NB4 (cell line): ENCODE measurements around the gene HOXB8.

Source experiments
- DNase-seq: peaks from one replicate; pipeline ENCODE4 v3.0.0; 2010; ENCODE audit warnings: low read depth
- H3K4me3 ChIP-seq: one replicate; pipeline ENCODE4 v1.5.1; 2011; ENCODE audit warnings: mild to moderate bottlenecking, low read depth, low read length, moderate library complexity
- MYC ChIP-seq: IDR thresholded peaks from 2 replicates; pipeline ENCODE4 v1.6.1; 2011; ENCODE audit warnings: low read depth, low read length
- POLR2A ChIP-seq: IDR thresholded peaks from 2 replicates; pipeline ENCODE4 v1.6.1; 2011; ENCODE audit warnings: mild to moderate bottlenecking; ENCODE audit not compliant: insufficient read length; ENCODE audit errors: extremely low read depth
- TF ChIP-seq, protein P1 (sequence below): IDR thresholded peaks from 2 replicates; pipeline ENCODE4 v1.6.1; 2011; ENCODE audit warnings: low read depth, low read length
- TF ChIP-seq, protein P2 (sequence below): IDR thresholded peaks from one replicate; pipeline ENCODE4 v1.5.1; 2012; ENCODE audit warnings: low read depth, low read length

HOXB8 gene

GRCh38 chr17:48647103-48647962 lies 32.2 kb upstream of the HOXB8 start:
- H3K4me3 ChIP-seq: peak overlapping the region; percentile 53
- peak; percentile 26 for DNase-seq
- TF ChIP-seq POLR2A (no peak), MYC (no peak)
- TF ChIP-seq, protein P1, sequence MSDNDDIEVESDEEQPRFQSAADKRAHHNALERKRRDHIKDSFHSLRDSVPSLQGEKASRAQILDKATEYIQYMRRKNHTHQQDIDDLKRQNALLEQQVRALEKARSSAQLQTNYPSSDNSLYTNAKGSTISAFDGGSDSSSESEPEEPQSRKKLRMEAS: no peak
- TF ChIP-seq, protein P2, sequence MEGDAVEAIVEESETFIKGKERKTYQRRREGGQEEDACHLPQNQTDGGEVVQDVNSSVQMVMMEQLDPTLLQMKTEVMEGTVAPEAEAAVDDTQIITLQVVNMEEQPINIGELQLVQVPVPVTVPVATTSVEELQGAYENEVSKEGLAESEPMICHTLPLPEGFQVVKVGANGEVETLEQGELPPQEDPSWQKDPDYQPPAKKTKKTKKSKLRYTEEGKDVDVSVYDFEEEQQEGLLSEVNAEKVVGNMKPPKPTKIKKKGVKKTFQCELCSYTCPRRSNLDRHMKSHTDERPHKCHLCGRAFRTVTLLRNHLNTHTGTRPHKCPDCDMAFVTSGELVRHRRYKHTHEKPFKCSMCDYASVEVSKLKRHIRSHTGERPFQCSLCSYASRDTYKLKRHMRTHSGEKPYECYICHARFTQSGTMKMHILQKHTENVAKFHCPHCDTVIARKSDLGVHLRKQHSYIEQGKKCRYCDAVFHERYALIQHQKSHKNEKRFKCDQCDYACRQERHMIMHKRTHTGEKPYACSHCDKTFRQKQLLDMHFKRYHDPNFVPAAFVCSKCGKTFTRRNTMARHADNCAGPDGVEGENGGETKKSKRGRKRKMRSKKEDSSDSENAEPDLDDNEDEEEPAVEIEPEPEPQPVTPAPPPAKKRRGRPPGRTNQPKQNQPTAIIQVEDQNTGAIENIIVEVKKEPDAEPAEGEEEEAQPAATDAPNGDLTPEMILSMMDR: no peak

GRCh38 chr17:48646183-48647102 lies 31.4 kb upstream of the HOXB8 start:
- DNase-seq: peak; percentile 21
- TF ChIP-seq, protein P1: no peak
- TF ChIP-seq POLR2A (no peak), MYC (no peak)
- TF ChIP-seq, protein P2: no peak
- H3K4me3 ChIP-seq: no peak overlapping the region

DNA sequence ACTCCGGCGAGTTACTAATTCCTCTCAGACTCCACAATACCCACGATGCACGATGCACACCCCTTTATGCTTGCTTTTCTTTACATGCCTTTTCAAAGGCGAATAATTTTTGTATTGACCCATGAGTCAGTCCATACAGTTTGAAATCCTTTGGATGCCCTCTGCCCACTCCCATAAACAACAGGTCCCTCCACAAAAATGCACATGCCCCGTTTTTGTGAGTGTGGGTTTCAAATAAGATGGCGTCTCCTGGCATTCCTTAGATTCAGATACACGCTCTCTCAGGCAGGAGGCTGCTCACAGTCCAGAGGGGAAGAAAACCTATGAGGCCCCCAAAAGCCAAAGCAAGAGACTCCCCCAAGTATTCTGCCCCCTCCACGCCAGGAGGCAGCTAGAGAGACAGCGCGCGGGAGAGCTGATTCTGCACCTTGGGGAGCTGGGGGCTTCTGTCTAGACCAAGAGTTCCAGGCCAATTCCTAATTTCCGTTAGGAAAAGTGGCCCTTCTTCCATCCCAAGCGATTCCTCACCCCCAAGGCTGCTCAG lies 30.6 kb upstream of the HOXB8 start:
- no peak for DNase-seq
- H3K4me3 ChIP-seq: no peak overlapping the region
- TF ChIP-seq, protein P2: no peak
- TF ChIP-seq, protein P1: no peak
- TF ChIP-seq POLR2A: no peak
- TF ChIP-seq MYC: no peak

GRCh38 chr17:48644910-48645557 lies 29.9 kb upstream of the HOXB8 start:
- TF ChIP-seq POLR2A: no peak
- TF ChIP-seq, protein P2: no peak
- TF ChIP-seq, protein P1: no peak
- TF ChIP-seq MYC: no peak
- no peak overlapping the region for H3K4me3 ChIP-seq
- no peak for DNase-seq

- H3K4me3 ChIP-seq: no peak overlapping the region
- TF ChIP-seq MYC (no peak), POLR2A (no peak)
- TF ChIP-seq, protein P1: no peak
- TF ChIP-seq, protein P2: no peak
- no peak for DNase-seq
Observed at GRCh38 chr17:48644159-48644558, 29.1 kb upstream of the HOXB8 start.
